Keratinocyte (primary cell): ENCODE results near the gene OR7A10.

Source experiments
- CTCF ChIP-seq, 3 experiments: IDR thresholded peaks in 1 of 3; conservative IDR thresholded peaks in 1 of 3; optimal IDR thresholded peaks in 1 of 3; 2 replicates in 2 of 3; 3 replicates in 1 of 3; pipeline versions ENCODE3 to v1.5.1; 2011; ENCODE audit warnings: low read length in 3 of 3, mild to moderate bottlenecking in 3 of 3, moderate library complexity in 2 of 3, control low read depth in 1 of 3, inconsistent platforms in 1 of 3; ENCODE audit not compliant: insufficient read depth in 2 of 3; ENCODE audit errors: extremely low read depth in 1 of 3
- EZH2 ChIP-seq: IDR thresholded peaks from one replicate; pipeline ENCODE4 v1.6.1; 2012; ENCODE audit warnings: inconsistent platforms, mild to moderate bottlenecking, low read length, moderate library complexity

GRCh38 chr19:14848822-14849221 lies at the start of gene OR7A10:
- no peak for TF ChIP-seq CTCF (optimal IDR thresholded peaks at IDR 0.05 in 1 of 3, IDR thresholded peaks at IDR 0.05 in 1 of 3, conservative IDR thresholded peaks at IDR 0.05 in 1 of 3; ENCODE audit: extremely low read depth in 1 of 3, insufficient read depth in 2 of 3, low read length in 3 of 3)
- no peak for TF ChIP-seq EZH2
